GM19463 (cell line): ENCODE measurements around the gene RENBP.

Experiments used
- ATAC-seq: cut with Tn5 transposase; IDR thresholded peaks from one replicate; pipeline ENCODE4 v1.9.1; 2021; ENCODE audit warnings: mild to moderate bottlenecking, moderate library complexity; ENCODE audit not compliant: unreplicated experiment

The RENBP gene

DNA sequence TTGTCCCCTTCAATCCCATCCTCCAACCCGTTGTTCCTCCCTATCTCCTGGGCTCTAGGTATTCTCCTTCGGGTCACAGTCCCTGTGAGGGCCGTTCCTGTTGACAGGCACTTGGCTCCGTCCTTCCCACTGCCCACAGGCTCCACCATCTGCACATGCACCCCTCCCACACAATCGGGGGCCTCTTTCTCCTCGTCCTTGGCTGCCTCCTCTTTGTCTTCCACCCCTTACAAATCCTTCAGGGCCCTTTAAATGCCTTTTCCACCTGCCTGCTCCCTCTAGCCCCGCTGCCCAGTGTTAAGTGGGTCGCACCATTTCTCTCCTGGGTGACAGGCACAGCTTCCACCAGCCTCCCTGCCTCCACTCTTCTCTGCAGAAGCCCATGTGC, 42.7 kb downstream of the RENBP start:
- ATAC-seq, result no peak

GRCh38 chrX:153900831-153901752, 43.4 kb downstream of the RENBP start:
- ATAC-seq, result peak; percentile 87

DNA sequence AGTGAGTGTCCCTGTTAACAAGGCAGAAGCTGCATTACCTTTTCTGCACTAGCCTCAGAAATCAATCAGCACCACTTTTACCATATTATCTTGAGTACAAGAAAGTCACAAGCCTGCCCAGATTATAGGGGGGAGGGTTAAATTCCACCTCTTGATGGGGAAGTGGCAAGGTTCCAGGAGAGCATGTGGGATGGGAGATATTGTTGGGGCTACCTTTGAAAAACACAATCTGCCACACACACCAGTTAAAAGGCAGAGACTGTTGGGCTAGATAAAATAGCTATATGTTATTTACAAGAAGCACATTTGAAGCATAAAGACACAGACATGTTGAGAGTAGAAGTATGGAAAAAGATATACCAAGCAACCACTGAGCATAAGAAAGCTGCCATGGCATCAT, 46.5 kb downstream of the RENBP start:
- no peak for ATAC-seq

DNA sequence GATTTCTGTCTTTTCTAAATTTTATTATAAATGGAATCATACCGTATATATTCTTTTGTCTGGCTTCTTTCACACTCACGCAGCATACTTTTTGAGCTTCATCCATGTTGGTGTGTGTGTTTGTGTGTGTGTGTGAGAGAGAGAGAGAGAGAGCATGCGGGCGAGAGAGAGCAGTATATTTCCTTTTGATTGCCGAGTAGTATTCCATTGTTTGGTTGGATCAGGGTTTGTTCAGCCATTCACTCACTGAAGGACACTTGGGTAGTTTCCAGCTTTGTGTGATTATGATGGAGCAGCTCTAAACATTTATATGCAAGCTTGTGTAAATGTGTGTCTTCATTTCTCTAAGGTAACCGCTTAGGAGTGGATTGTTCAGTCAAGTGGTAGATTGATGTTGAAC, 55.3 kb downstream of the RENBP start:
- ATAC-seq, result no peak

GRCh38 chrX:153888344-153888743, 56.1 kb downstream of the RENBP start:
- peak; percentile 67 for ATAC-seq

DNA sequence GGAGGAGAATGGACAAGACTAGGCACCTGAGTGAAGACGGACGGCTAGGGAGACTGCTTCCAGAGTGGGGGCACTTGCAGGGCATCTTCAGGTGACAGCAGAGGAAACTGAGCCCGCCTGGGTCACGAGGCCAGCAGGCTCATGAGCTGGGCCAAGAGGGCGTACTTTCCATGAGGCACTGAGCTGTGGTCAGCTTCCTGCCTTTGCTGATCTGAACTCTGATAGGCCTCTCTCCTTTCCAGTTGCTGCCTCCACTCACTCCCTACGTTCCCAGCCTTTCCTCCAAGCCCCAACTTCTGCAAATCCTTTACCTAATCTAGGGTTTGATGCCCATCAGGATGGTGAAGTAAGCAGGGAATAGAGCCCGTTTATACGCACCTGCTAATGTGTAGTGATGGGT, 57.1 kb downstream of the RENBP start:
- no peak for ATAC-seq

DNA sequence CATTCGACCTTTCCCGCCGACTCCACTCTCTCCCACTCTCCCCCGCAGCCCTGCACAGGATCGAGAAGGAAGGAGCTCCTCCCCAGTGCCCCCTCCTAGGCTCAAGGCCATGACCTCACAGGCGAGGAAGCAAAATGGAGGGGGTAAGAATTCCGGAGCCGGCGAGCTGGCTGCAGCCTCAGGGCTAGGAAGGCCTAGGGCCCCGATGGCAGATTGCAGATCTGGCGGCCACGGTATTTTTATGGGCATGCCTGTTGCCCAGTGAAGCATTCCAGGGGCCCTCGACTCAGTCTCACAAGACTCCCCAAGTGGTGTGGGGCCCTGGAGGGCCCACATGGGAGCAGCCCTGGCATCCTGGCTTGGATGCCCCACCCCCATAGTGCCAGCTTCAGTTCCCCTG, 57.5 kb downstream of the RENBP start:
- ATAC-seq, result no peak

DNA sequence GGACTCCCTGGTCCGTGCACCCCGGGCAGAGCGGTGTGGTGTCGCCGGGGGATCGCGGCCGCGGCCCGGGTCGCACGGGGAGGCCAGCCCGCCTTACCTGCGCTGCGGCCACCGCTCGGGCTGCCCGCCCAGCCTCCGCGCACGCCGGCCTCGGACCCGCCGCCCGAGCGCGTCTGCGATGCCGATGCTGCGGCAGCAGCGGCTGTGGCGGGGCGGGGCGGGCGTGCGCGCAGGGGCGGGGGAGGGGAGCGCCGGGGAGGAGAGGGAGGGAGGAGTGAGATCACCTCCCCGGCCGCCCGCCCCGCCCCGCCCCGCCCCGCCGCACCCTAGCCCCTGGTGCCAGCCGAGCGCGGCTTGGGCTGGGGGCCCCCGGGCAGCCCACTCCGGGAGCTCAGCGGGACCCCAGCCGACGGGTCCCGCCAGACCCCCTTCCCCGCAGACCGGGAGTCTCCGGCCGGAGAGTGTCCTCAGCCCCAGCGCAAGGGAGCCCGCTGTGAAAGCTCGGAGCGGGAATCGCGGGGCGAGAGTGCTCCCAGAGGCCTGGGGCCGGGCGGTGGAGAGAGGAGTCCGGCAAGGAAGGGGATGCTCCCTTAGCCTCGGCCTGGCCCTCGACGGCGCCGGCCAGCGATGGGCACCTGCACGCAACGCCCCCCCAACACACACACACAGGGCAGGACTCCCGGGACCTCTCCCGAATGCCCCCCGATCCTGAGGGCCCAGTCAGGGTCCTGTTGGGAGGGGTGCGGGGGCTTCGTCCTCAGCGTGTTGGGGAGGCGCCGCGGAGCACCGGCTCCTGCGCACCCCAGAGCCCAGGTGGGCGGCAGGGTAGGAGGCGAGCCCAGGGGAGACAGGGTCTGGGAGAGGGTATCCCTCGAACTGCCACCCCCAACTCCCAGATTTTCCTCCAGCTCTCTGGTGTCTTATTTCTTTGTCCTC, 58.2 kb downstream of the RENBP start, which contains the start of gene L1CAM:
TSS of gene L1CAM (minus strand) at position 206 of the 936 bp plus-strand sequence. CDS start 10,337 bp downstream, outside the sequence.
- ATAC-seq, result no peak
